ENCODE data around the gene PLEKHG5.

The PLEKHG5 gene

DNA sequence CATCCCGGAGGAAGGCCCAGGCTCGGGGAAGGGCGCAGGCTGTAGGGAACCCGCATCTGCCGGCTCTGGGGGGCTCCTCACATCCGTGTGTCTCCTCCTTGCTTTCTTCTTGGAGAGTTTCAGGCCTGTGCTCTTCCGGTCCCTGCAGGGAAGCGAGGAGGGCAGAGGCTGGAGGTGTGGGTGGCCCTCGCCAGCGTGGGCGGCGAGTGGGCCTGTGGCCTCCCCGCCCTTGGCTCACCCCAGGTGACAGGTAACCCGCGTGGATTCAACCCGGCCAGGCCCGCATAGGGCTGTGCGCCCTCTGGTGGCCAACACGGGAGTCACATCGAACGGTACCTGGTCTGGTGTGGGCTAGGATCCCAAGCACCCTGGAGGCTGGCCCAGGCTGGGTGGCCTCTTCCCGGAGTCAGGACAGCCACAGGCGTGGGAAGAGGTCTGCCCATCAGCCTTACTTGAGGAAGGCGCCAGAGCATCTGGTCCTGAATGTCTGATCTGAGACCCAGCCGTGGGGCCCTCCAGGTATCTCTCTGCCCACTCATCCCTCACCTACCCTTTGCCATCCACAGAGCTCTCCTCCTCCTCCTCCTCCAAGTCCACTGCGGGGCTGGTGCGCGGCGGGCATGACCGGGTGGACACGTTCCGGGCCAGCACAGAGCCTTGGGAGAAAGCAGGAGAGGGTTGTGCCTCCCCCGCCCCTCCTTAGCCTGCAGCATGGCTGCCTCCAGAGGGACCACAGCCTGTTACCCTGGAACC, 15.9 kb downstream of the PLEKHG5 start:
- peak; percentile 15 to 46 for DNase-seq

DNA sequence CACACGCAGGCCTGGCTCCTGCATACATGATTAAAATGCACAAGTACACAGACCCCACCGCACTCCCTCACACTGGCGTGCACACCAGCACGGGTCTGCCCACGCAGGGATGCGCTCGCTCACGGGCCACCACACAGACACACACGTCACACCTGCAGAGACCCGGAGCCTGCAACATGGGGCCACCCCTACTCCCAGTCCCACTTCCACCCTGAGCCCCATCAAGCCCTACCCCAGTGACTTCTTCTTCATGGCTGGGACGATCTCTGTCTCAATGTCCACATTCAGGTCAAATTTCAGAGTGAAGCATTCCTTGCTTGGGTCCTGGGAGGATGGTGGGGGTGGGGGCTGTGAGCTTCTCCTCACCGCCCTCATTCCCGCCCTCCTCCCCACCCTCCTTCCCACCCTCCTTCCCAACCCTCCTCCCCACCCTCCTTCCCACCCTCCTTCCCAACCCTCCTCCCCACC, 16.6 kb downstream of the PLEKHG5 start:
- DNase-seq: peak in 1 of 2 experiments; percentile 74

DNA sequence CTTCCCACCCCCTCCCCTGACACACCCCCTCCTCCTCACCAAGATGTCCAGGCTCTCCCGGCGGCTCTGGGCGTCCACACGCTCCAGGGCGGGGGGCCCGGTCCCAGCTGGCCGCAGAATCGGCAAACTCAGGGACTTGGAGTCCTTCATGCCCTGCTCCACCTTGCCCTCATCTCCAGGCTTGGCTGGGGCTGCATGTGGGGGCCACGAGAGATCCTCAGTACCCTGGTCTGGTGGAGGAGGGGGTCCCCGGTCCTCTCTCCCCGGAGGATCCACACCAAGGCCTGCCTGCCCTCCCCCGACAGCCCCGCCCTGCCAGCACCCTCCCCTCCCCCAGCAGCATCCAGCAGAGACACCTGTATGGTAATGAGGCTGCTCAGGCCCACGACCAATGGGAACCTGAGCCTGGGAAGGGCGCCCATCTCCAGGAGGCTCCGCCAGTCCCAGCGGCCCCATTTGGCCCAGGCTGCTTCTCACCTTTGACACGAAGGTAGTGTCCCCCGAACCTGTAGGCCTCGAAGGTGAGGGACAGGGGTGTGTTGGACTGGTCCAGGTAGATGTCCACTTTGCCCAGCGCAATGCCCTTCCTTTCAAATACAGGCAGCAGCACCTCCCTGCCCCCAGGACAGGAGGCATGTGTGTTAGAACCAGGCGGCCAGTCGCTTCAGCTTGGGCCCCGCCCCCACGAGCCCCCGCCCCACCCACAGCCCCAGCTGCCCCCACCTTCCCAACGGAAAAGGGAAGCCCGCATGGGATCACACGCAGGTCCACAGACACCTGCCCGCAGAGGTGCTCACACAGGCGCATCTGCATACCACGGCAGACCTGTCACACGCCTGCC, 17.3 kb downstream of the PLEKHG5 start:
- DNase-seq: peak; percentile 83 to 93

DNA sequence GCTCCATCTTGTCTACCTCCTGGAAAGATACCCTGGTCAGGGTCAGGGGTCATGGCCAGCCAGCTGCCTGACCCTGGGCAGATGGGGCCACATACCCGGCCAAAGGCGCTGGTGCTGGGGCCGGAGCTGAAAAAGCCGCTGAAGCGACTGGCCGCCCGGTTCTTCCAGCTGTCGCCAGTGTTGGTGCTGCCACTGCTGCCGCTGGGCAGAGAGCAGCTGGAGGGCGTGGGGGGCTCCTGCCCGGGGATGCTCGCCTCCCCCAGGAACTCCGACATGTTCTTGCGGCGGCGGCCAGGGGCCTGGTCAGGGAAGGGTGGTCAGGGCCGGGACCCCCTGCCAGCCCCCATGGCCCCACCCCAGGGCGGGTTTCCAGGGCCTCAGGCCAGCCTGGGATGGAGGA, 18.3 kb downstream of the PLEKHG5 start:
- no peak for DNase-seq

DNA sequence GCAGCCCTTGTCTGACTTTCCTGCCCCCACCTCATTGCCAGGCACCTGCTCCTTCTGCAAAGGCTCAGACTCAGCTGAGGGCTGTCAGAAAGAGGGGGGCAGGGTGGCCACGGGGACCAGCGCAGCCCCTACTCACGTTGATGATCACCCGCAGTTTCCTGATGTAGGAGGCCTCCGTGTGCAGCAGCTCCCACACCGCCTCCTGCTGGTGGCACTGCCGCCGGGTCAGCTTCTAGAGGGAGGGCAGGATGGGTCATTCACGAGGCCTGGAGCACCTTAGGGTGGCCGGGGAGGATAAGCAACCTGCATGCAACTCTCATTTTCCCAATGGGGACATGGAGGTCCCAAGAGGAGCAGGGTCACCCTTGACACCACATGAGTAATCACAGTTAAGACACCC, 19.1 kb downstream of the PLEKHG5 start:
- DNase-seq: peak in 1 of 2 experiments; percentile 41

DNA sequence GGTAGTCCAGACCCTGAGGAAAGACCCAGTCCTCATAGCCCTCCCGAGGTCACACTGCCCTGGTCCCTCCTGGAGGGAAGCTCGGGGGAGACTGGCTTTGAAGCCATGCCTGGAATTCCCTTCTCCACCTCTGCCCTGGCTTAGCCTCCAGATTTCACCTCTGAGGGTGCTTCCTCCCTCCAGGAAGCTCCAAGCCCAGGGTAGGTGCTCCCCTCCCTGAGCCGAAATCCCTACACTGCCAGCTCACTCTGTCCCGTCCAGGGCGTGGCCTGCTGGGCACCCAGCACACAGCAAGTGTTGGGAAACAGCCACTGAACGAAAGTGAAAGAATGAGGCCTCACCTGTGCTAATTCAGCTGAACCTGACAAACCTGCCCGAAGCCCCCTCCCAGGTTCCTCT, 19.5 kb downstream of the PLEKHG5 start:
- no peak for DNase-seq

DNA sequence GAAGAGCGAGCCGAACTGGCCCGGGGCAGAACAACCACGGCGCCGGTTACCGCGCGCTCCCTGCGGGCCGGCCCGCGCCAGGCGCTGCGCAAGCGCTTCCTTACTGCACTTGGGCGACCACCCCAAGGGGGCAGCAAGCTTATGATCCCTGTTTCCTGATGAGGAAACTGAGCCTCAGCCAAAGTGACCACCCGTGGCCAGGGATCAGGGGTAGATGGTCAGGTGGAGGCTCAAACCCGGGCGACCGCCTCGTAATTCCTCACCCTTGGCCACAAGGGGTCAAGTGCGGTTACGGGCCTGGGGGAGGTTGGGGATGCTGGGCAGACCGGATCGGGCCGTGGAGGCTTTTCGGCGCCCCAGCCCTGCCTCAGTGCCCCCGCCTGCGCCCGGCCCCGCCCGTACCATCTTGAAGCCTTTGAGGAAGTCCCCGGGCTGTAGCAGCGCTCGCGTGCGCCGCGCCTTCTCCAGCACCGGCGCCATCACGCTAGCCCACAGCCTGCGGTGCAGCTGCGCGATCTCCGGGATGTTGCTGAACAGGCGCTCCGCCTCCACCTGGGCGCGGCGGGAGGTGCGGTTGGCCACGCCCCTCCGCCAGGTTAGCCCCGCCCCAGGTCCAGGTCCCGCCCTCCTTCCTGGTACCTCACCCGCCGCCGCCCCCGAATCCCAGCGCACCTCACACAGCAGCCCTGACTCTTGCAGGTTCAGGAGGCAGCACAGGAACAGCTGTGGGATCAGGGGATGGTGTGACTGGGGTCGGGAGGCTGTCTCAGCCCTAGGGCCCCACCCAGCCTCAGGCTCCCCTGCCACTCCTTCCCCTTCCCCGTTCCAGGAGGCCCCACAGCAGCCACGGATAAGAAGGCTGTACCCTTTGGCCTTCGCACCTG, 20.1 kb downstream of the PLEKHG5 start:
- DNase-seq: peak; percentile 71 to 81

DNA sequence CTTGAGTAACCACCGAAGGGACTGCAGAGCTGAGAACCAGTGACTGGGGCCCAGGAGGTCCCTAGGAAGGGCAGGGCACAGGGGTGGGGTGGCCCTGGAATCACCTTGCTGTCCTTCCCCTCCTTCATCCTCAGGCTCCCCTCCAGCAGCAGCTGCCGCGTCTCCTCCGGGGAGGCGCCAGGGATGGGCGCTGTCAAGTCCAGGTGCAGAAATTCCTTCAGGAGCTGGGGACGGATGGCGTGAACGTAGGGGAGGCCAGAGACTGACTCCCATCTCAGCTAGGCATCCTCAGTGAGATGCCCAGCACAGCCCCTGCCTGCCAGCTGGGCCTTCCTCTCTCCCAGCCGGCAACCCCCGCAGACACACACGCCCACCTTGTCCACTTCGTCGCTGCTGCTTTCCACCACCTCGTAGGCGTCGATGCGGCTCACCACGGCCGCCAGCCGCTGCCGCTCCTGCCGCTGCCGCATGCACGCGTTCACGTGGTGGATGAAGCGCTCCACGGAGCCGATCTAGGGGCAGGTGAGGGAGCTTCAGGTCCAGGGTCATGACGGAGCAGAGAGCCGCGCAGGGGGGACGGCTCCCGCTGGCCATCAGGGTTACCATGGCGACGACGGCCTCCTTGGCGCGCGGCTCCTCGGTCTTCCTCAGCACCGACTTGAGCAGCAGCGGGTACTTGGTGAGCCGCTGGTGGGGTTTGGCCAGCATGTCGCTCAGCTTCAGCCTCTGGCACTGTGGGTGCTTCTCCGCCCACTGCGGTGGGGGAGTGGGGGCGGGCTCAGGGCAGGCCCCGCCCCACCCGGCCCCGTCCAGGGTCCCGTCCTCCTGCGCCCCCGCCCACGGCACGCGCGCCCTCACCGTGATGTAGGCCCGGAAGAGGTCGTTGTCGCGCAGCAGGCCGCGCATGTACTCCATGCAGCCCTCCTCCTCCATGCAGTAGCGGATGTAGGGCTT, 21.1 kb downstream of the PLEKHG5 start:
- no peak for DNase-seq

DNA sequence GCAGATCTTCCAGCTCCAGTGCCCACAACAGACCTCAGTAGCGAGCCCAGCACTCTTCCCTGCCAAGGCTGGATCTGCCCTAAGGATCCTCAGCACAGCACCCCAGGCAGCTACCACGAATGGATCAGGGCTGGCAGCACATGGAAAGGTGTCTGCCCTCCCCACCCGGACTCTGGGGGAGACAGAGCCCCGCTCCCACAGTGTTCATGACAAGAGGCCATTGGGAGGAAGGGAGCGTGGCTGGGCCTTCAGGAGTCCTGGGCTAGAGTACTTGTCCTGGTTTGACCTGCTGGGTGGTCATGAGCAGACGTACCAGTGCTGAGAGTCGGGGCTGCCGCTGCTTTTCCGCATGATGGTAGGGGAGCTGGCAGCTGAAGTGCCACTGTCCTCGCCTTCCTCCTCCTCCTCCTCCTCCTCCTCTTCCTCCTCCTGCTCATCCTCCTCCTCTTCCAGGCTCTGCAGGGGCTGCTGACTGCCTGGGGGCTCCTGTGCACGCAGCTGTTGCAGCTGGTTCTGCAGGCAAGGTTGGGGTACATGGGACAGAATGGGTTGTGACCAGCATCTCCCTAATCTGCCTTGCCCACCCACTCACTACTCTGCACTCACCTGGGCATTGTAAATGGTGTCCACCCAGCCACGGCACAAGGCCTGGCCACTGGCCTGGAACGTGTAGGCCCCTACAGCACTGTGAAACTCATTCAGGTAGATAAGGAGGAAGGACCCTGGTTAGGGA, 22.6 kb downstream of the PLEKHG5 start:
- DNase-seq: no peak

DNA sequence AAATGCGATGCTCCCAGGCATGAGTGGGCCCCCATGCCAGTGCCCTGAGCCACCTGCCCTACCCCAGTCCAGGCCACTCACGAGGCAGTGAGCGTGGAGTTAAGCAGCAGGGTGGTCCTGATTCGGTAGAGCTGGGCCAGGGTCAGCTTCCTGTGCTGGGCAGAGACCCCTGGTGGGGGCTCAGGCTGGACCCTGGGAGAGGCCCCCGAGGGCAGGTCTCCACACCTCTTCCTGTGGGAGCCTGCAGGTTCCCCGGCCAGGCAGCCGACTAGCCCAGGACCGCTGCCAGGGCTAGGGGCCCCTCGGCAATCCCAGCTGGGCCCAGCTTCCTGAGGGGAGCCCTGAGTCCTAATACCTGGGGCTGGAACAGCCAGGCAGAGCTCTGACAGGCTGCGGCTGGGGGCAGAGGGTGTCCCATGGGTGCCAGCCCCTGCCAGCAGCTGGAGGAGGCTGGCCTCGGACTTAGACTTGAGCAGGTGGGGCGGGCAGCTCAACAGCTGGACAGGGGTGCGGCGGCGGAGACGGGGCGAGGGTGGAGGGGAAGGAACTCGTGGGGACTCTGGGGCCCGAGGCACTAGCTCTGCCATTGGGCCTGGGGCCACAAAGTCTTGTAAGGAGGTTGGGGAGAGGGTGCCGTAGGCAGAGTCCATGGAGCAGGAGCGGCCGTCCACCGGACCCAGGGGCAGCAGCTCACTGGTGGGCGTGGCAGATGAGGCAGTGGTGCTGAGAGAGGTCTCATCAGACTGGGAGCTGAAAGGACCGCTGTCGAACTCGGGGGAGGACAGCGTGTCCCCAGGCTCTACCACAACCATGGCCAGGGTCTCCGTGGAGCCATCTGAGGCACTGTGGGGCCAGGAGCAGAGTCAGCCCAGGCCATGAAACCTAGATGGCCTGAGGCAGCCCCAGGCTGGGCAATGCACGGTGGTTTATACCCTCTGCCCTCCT, 23.5 kb downstream of the PLEKHG5 start:
- no peak for DNase-seq

DNA sequence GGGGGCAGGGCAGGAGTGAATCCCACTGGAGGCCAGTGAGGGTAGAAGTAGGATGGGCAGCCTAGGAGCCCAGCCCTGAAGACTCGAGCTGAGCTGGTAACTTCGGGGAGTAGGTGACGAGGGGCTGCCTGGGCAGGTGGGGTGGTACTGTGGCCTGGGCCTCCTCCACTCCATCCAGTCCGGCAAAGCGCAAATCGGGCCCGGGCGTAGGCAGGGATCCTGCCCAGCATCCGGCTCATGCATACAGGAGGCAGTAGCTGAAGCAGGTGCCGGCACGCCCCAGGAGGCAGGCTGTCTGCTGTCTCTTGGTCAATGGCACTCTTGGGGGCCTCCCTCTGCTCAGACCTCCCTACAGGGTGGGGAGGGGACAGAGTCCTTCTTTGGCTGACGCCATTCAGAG, 24.2 kb downstream of the PLEKHG5 start:
- no peak for DNase-seq

DNA sequence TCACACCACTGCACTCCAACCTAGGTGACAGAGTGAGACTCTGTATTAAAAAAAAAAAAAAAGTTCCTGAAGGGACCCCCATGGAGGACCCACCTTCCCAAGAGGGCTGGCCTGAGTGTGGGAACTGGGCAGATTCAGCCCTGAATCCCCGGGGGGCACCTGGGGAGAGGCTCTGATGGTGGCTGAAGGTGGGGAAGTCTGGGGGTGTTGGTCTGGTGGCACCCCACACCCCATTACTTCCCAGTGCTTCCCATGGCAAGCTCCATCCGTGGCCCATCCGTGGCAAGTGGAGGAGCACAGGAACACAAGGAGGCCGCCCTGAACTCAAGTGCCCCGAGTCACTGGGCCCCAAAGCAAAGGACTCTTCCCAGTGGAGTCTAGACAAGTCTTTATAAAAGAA, 24.7 kb downstream of the PLEKHG5 start:
- no peak for DNase-seq

DNA sequence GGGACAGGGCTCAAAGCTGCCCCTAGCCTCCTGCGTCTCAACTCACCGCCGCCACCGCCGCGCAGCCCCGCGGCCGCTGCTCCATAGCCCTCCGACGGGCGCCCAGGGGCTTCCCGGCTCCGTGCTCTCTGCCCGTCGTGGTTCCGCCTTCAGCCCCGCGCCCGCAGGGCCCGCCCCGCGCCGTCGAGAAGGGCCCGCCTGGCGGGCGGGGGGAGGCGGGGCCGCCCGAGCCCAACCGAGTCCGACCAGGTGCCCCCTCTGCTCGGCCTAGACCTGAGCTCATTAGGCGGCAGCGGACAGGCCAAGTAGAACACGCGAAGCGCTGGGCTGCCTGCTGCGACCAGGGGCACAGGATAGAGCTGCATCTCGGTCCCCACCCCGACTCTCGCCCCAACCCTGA, 25.4 kb downstream of the PLEKHG5 start, which contains the start of gene TNFRSF25:
Gene TNFRSF25 (minus strand): TSS at position 151 of the 400 bp plus-strand sequence. CDS start 66 bp downstream, at position 85.
- DNase-seq: no peak

DNA sequence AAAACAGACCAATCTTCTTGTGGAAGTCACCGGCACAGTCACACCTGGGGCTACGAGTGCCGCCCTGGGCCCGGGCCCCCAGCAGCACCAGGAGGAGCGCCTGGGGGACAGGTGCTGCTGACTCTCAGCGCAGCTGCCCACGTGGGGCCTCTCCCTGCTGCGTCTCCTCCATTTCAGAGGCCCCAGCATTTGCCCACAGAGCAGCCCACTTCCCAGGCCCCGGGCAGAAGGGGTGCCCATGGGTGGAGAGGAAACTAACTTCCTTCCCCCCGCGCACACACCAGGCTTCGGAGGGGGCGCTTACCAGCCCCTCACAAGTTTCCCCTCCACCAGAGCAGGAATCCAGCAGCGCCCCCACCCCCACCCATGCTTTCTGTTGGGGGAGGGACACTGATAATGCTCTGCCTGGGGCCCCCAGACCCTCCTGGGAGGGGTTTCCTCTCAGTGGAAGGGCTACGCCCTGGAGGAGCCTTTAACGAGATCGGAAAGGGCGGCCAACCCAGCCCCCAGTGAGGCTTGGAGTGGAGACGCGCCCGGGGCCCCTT, 25.9 kb downstream of the PLEKHG5 start:
- DNase-seq: no peak

DNA sequence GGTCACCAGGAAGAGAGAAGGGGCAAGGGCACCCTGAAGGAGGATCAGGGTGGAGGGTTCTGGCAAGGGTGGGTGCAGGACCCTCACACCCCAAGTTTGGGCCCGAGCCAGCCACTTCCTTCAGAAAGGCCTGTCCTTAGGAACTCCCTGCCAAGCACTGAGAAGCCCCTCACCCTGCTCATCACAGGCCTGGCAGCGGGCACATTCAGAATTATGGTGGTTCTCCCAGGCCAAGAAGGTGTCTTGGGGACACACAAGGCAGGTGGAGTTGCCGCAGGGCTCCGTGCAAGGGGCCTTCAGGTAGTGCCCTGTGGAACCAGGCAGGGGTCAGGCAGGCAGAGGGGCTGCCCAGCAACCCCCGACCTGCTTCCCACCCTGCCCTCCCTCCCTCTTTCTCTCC, 26.6 kb downstream of the PLEKHG5 start:
- no peak for DNase-seq

DNA sequence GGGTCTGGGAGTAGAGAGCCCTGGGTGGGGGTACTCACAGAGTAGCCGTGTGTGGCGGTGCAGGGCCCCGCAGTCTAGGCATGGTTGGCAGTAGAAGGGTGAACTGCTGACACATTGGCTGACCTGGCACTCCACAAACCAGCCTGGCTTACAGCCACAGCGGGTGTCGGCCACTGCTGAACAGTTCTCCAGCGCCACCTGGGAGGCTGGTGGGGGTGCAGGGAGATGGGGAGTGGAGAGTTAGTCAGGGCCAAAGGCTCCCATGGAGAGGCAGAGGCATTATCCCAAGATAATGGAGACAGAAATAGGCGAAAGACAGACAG, 27.0 kb downstream of the PLEKHG5 start:
- no peak for DNase-seq

DNA sequence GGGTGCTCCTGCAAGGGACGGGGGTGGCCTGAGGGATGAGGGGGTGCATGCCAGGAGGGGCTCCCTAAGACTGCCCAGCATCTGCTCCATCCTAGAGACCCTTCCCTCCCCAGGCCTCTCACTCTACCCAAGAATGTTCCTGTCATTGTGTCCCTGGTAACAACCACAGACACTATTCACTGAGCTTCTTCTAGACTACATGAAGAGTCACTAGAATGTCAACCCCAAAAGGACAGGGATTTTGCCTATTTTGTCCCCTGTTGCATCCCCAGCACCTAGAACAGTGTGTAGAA, 28.4 kb downstream of the PLEKHG5 start:
- no peak for DNase-seq

DNA sequence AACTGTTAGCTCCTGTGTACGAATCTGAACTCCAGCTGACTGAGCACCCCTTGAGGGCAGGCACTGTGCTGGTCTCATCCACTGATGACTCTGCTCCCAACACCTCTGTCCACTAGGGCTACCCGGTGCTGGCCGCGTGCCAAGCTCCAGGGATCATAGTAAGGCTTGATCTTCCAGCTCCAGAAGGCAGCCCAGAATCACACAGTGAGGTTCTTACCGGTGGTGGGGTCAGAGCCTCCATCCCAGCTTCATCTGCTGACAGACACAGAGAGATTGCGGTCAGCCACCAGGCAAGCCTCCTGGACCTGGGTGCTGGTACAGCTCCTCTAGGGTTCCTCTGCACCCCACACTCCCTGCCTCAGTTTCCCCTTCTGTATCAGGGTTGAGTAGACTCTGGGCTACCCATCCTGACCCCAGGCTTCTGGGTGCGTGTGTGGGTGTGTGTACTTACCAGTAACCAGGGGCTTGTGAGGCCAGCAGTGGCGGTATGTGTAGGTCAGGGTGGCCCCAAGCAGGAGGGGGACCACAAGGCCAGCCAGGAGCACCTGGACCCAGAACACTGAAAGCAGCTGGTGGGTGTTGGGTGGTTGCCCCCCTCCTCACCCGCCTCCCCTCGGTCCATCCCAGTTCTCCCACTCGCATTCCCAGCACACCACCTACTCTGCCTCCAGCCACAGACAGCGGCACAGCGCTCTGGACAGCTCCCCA, 28.9 kb downstream of the PLEKHG5 start:
- no peak for DNase-seq
